HG03135 (cell line): ENCODE measurements around the gene CLCN5.

Source experiments
- ATAC-seq: cut with Tn5 transposase; IDR thresholded peaks from one replicate; pipeline ENCODE4 v1.9.1; 2021; ENCODE audit warnings: mild to moderate bottlenecking, moderate library complexity; ENCODE audit not compliant: unreplicated experiment

Gene CLCN5

GRCh38 chrX:50075630-50076339, 153.4 kb downstream of the CLCN5 start:
- no peak for ATAC-seq

GRCh38 chrX:50081282-50081889, 159.0 kb downstream of the CLCN5 start:
- ATAC-seq = no peak

- ATAC-seq = no peak
Observed at GRCh38 chrX:50082741-50083140, 160.3 kb downstream of the CLCN5 start.

GRCh38 chrX:50088645-50089044, 166.2 kb downstream of the CLCN5 start:
- no peak for ATAC-seq

GRCh38 chrX:50093625-50094024, 171.2 kb downstream of the CLCN5 start:
- no peak for ATAC-seq

GRCh38 chrX:50097071-50097470, 174.7 kb downstream of the CLCN5 start:
- no peak for ATAC-seq

GRCh38 chrX:50098241-50098640, 175.8 kb downstream of the CLCN5 start:
- ATAC-seq = no peak

- ATAC-seq = no peak
Observed at GRCh38 chrX:50098749-50099148, 176.4 kb downstream of the CLCN5 start.

GRCh38 chrX:50099331-50099730, 176.9 kb downstream of the CLCN5 start:
- no peak for ATAC-seq

GRCh38 chrX:50100188-50100587, 177.8 kb downstream of the CLCN5 start:
- no peak for ATAC-seq

GRCh38 chrX:50103176-50103575, 180.8 kb downstream of the CLCN5 start:
- no peak for ATAC-seq

- ATAC-seq = no peak
Observed at GRCh38 chrX:50103866-50104566, 181.6 kb downstream of the CLCN5 start.

- ATAC-seq = no peak
Observed at GRCh38 chrX:50106051-50106675, 183.8 kb downstream of the CLCN5 start.

GRCh38 chrX:50107470-50107869, 185.1 kb downstream of the CLCN5 start:
- ATAC-seq = no peak

GRCh38 chrX:50108264-50108663, 185.9 kb downstream of the CLCN5 start:
- ATAC-seq = no peak

GRCh38 chrX:50111742-50112141, 189.3 kb downstream of the CLCN5 start:
- ATAC-seq = no peak

GRCh38 chrX:50114113-50114512, 191.7 kb downstream of the CLCN5 start:
- no peak for ATAC-seq

GRCh38 chrX:50115973-50116372, 193.6 kb downstream of the CLCN5 start:
- ATAC-seq = no peak

- ATAC-seq = no peak
Observed at GRCh38 chrX:50117476-50117875, 195.1 kb downstream of the CLCN5 start.

- ATAC-seq = no peak
Observed at GRCh38 chrX:50125480-50125879, 203.1 kb downstream of the CLCN5 start.

- no peak for ATAC-seq
Observed at GRCh38 chrX:50147972-50148371, 225.6 kb downstream of the CLCN5 start.
